CD4-positive, alpha-beta T cell treated with Interferon alpha-2 for 1 hour (primary cell): ENCODE results near the gene TNIK.

Experiments used
- DNase-seq, 2 donors: peaks; one replicate each; pipeline ENCODE4 v3.0.0-alpha.2; 2020 to 2022

Gene TNIK

DNA sequence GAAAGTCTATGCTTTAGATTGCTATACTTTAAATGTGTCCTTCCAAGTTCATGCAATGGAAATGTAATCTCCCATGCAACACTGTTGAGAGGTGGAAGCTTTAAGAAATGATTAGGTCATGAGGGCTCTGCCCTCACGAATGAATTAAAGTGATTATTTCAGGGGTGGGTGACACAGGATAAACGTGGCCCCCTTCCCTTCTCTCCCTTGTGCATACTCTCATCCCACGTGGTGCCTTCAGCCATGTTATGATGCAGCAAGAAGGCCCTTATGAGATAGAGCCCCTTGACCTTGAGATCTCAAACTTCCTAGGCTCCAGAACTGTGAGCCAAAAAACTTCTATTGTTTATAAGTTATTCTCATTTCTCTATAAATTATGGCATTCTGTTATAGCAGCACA, 183.3 kb downstream of the TNIK start:
- no peak for DNase-seq

DNA sequence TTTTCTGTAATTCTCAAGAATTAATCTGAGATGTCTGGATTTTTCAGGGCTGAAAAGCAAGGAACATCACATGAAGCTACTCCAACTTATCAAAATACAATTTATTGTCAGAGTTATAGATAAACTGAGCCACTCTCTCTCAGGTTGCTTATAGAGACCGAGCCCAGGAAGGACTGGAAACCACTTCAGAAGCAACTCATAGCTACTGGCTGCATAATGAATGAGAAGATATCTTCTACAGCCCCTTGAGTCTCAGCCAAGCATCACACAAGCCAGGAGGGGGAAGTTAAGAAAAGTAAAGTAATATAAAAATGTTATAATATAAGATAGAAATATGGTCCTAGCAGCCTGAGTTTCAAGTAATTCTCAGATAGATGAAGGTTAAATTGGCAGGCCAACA, 186.0 kb downstream of the TNIK start:
- no peak for DNase-seq

DNA sequence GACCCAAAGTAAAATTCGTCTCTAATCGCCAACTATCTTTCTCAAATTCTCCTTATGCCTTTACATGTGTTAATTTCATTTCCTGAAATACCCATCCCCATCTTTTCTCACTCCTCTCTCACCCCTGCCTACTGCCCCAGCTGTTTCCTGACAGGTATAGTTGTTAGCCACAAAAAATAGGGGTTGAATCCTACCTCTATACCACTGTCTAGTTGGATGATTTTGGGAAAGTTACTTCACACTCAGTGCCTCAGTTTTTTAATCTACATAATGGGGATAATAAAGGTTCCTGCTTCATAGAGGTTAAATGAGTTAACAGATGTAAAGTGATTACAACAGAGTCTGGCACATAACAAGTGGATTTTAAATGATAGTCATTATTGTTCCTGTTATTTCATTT, 189.7 kb downstream of the TNIK start:
- no peak for DNase-seq

GRCh38 chr3:171269542-171269941, 190.7 kb downstream of the TNIK start:
- peak in 1 of 2 donors; percentile 44 for DNase-seq

GRCh38 chr3:171268677-171269076, 191.5 kb downstream of the TNIK start:
- DNase-seq = no peak

- DNase-seq = peak in 1 of 2 donors; percentile 43
Observed at GRCh38 chr3:171267104-171267503, 193.1 kb downstream of the TNIK start.

GRCh38 chr3:171266740-171267073, 193.5 kb downstream of the TNIK start:
- no peak for DNase-seq

DNA sequence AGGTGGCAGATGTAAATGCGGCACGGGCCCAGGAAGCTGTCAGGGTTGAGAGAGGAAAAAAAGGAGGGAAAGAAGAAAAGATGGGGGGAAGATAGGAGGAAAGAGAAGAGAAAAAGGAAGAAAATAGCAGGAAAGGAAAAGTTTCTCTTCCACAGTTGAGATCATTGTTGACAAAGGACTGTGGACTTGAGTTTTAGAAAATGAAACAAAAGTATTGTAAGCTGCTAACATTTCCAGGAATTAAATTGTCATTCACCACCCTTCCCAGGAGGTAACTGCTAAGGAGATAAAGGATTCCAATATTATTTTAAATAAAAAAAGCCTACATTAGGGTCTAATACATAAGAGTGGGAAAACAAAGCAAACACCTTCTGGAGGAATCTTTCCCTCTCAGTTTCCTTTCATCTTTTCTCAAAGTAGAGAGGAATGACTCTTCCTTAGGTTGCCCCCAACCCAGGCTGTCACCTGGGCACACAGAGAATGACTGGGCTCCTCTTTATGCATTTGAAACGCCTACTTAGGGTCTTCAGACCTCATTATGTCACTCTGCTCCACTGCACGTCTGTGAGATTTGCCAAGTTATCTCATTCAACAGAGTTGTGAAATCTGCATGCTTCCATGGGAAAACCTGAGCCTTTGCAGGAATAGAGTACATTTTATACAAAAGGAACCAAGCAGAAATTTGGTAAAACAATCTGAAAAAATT, 194.0 kb downstream of the TNIK start:
- no peak for DNase-seq

DNA sequence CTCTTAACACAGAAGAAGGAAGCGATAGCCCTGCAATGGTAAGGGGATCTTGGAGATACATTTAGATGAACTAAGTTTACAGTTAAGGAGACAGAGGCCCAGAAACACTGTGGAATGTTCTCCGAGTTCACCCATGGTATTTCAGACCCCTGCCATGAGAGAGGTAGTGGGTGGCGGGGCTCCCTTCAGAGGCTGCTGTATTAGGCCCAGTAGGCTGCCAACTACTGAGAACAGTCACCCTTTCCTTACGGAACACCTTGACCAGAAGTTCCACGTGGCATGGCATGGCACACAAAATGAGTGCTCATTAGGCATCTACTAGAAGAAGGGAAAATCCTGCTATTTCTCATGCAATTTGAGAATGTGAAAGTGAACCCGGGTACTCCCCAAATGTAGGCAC, 195.4 kb downstream of the TNIK start:
- DNase-seq = no peak

- no peak for DNase-seq
Observed at GRCh38 chr3:171262431-171262830, 197.8 kb downstream of the TNIK start.

- no peak for DNase-seq
Observed at GRCh38 chr3:171261487-171261886, 198.7 kb downstream of the TNIK start.

DNA sequence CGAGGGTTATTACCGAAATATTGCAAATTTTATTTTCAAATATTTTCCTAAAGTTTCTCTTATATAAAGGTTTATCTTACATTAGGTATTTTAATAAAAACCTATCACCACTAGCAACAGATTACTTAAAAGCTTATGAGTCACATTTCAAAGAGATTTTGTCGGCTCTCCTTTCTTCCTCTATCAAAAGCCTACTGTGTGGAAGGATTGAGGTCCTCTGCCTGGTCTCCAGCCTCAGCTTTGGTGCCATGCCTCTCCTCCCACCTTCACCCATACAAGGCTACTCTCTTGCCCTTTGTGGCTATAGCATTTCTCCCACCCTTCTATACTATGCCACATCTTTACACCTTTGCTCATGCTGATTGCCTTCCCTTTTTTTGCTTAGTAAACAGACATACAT, 199.3 kb downstream of the TNIK start:
- DNase-seq = no peak

DNA sequence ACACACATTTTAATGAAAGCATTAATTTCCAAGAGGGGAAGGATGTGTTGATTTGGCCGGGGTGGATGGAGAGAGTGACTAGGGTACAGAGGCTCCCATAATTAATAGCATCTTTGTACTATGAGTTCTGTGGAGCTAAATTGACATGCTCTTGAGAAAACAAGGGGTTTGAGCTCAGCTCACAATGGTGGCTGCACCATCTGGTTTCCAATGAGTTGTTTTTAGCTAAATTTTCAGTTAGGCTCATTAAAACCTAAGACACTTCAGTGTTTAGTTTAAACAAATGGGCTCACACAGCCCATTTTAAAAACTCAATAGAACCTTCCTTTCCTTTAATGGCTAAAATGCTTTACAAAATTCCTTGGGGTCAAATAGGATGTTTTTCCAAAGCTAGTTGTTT, 199.7 kb downstream of the TNIK start:
- DNase-seq = no peak

DNA sequence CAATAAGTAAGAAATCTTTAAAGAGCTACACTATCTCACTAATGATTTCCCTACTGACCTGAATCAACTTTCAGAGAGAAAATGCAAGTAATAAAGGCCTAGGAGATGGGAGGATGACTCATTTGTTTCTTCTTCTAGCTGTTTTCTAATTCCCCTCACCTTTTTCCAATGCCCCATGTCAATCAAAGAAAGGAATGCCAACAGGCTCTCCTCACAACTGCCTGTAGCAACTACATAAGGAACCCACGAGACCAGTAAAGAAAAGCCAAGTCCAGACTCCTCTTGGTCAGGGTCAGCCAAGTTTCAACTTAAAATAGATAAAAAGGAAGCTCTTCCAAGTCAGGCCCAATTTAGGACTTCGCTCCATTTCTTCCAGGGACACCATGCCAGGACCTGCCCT, 201.9 kb downstream of the TNIK start:
- DNase-seq = no peak

DNA sequence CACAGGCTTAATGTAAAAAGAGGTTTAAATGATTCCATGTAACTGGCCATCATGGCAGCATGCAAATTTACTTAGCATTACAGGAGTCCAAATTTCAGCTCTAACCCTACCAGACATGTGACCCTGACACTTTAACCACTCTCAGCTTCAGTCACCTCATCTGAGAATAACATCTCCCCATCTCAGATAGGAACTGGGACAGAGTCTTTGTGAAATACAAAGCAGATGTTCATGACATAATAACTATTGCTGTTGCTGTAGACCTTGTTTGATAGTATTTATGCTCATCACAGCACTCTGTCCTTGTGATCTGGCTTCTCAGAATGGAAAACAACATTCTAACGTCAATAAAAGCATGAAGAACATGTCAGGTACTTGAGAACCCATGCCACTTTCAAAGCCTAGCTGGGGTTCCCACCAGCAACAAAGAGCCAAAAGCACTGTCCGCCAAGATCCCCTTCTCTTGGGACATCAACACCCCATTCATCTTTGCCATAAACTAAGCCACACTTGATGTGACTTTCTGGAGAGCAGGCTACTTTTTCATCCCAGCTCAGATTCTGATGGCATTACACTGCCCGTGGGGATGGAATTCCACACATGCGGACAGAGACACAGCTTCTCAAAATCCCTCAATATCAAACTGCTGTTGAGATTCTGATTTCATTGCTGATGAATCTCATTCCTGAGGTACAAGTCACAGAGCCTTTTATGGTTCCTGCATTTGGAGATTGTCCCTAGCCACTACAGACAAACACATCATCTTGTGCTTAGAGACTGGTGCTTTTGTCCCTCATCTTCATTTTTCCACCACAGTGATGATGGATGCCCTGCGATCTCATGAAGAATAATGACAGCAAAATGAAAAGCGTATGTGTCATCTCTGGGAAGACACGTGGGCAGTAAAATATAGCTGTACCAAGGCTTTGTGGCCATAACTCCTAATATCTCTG, 202.7 kb downstream of the TNIK start:
- no peak for DNase-seq

GRCh38 chr3:171256445-171257250, 203.6 kb downstream of the TNIK start:
- DNase-seq = no peak

- peak in 1 of 2 donors; percentile 49 for DNase-seq
Observed at GRCh38 chr3:171255236-171255806, 204.9 kb downstream of the TNIK start.

DNA sequence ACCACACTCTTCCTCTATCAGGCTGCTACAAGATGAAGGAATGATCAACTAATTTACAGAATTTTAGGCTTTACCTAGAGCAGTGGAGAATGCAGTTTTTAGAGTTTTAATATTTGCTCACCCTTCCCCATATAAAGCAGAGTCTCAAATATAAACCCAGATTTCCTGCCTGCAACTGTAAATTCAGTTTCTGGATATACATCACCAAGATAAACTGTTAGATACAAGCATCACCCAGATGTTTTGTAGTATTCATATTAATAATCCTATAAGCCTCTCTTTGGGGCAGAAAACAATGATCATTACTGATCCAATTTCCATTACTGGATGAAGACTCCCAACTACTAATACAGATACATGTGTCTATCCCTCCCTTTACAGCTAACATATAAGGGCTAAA, 205.9 kb downstream of the TNIK start:
- no peak for DNase-seq

- DNase-seq = peak; percentile 23 to 62
Observed at GRCh38 chr3:171251835-171252234, 208.4 kb downstream of the TNIK start.

DNA sequence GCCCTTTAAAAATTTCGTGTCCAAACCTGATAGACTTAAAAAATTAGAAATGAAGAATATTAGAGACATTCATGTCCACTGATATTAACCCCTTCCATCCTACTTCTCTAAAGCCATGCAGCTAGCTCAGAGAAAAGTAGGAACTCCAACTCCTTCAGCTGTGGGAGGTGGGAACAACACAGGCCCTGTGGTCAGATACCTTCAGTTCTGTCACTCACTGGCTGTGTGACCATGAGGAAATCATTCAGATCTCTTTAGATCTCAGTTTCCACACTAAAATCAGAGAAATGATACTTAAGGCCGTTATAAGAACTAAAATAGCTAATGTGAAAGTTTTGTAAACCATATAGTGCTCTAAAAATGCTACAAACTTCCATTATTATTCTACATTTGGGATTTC, 209.8 kb downstream of the TNIK start:
- DNase-seq = no peak

- DNase-seq = no peak
Observed at GRCh38 chr3:171249245-171249644, 211.0 kb downstream of the TNIK start.

GRCh38 chr3:171248426-171249111, 211.6 kb downstream of the TNIK start:
- DNase-seq = peak in 1 of 2 donors; percentile 39
